T-helper 1 cell treated with Interleukin-12 subunit alpha and Interleukin-12 subunit beta and Interleukin-4 antibody, amounts not matched to agents 30 μg/mL and 1 μg/mL, for 36 hours (primary cell): ENCODE measurements around the gene AFF3.

Source experiments
- H3K27ac Mint-ChIP-seq: one replicate; pipeline ENCODE4 v1.8.0; 2021; ENCODE audit warnings: mild to moderate bottlenecking, mixed read lengths
- H3K27me3 Mint-ChIP-seq: one replicate; pipeline ENCODE4 v1.8.0; 2021; ENCODE audit warnings: low read depth, mixed read lengths
- H3K36me3 Mint-ChIP-seq: one replicate; pipeline ENCODE4 v1.8.0; 2021; ENCODE audit warnings: low read depth, mixed read lengths
- H3K4me1 Mint-ChIP-seq: one replicate; pipeline ENCODE4 v1.8.0; 2021; ENCODE audit warnings: low read depth, mixed read lengths
- H3K4me3 Mint-ChIP-seq: one replicate; pipeline ENCODE4 v1.8.0; 2021; ENCODE audit warnings: mild to moderate bottlenecking, moderate library complexity, mixed read lengths
- H3K9me3 Mint-ChIP-seq: one replicate; pipeline ENCODE4 v1.8.0; 2021; ENCODE audit warnings: mixed read lengths

AFF3 gene

DNA sequence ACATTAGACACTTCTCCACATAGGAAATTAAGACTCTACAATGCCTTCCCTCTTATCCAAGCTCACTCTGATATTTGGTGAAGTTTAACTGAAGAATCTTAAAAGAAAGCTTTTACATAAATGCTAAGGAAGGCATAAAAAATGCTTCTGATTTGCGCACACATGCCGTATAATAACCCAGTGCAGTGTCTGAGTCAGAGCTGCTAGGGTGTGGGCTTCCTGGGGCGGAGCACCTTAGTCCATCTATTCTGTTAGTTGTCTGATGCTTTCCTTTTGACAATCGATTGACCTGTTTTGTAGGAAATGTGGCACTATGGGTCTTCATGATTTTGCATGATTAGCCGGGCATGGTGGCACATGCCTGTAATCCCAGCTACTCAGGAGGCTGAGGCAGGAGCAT is 231.5 kb downstream of the AFF3 start:
- Mint-ChIP-seq H3K9me3 (no peaks in the 10 kb centered on the region), H3K4me1 (no peaks in the 10 kb centered on the region), H3K27me3 (no peaks in the 10 kb centered on the region), H3K4me3 (no peak overlapping the region), H3K36me3 (no peaks in the 10 kb centered on the region), H3K27ac (no peak overlapping the region)

DNA sequence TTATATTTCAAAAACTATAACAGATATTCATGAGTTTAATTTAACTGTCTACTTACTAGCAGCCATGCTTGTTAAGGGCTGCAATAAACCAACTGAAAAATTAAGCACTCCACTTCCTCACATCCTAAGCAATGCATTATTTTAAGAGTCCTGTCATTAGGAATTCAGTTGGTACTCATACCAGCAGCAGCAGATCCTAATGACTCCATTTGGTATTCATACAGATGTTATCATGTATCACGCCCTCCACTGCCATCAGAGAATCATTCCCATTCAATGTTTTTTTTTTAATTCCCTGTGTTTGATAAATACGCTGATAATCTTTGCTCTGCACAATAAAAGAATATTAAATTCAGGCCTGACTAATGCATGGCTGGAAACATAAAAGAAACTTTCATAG is 236.8 kb downstream of the AFF3 start:
- Mint-ChIP-seq H3K27ac (no peak overlapping the region), H3K4me3 (no peak overlapping the region), H3K9me3 (no peaks in the 10 kb centered on the region), H3K4me1 (no peaks in the 10 kb centered on the region), H3K27me3 (no peaks in the 10 kb centered on the region), H3K36me3 (no peaks in the 10 kb centered on the region)

DNA sequence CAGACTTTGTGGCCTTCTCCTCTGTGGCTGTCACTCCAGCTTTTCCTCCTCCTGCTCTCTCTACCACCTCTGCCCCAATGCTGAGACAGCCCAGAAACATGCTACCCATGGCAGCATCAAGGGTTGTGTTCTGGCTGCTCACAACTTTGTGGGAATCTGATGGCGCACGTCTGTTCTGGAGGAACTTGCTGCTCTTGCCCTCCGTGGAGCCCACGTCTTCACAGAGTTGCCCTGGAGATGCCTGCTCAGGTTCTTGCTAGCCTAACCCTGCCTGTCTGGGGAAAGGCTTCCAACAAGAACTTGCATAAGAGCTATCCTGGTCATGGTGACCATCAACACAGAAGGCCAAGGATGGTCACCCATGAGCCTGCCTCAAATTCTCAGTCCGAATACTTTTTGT is 237.4 kb downstream of the AFF3 start:
- Mint-ChIP-seq H3K9me3 (no peaks in the 10 kb centered on the region), H3K36me3 (no peaks in the 10 kb centered on the region), H3K4me3 (no peak overlapping the region), H3K4me1 (no peaks in the 10 kb centered on the region), H3K27me3 (no peaks in the 10 kb centered on the region), H3K27ac (no peak overlapping the region)

DNA sequence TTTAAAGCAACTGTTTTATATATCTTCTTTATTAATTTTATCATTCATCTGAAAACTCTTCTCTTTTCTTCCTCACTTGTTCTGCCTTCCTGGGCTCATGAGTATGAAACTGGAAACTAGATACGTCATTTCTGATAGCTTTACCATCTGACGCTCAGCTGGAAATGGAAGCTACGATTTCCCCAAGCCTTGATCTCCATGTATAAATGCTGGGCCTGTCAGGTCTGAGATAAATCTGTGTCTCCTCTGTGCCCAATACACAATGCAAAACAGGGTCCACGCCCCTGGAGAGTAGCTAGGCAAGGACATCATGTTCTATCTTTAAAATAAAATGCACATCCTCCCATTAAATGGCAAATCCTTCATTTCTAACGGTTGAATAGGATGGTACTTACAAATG is 238.4 kb downstream of the AFF3 start:
- H3K36me3 Mint-ChIP-seq, result no peaks in the 10 kb centered on the region
- no peaks in the 10 kb centered on the region for H3K27me3 Mint-ChIP-seq
- H3K9me3 Mint-ChIP-seq, result no peaks in the 10 kb centered on the region
- no peak overlapping the region for H3K27ac Mint-ChIP-seq
- no peak overlapping the region for H3K4me3 Mint-ChIP-seq
- no peaks in the 10 kb centered on the region for H3K4me1 Mint-ChIP-seq

DNA sequence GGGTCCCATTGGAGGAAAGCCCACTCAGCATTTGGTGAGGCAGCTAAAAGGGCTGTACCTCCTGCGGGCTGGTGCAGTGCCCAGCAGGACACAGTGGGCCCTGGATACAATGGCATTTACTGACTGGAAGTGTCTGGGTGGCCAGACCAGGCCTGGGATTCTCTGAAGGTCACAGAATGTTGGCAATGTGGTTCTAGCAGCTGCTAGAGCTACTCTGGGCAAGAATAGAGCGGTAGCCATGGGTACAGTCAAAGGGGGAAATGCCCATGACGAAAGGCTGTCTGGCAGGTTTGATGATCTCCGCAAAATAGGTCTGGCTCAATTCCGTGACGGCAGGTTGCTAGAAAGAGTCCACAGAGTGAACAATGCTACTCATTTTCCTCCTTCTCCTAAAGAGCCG is 241.8 kb downstream of the AFF3 start:
- H3K4me1 Mint-ChIP-seq, result no peaks in the 10 kb centered on the region
- no peaks in the 10 kb centered on the region for H3K36me3 Mint-ChIP-seq
- no peak overlapping the region for H3K27ac Mint-ChIP-seq
- H3K27me3 Mint-ChIP-seq, result no peaks in the 10 kb centered on the region
- no peaks in the 10 kb centered on the region for H3K9me3 Mint-ChIP-seq
- no peak overlapping the region for H3K4me3 Mint-ChIP-seq

DNA sequence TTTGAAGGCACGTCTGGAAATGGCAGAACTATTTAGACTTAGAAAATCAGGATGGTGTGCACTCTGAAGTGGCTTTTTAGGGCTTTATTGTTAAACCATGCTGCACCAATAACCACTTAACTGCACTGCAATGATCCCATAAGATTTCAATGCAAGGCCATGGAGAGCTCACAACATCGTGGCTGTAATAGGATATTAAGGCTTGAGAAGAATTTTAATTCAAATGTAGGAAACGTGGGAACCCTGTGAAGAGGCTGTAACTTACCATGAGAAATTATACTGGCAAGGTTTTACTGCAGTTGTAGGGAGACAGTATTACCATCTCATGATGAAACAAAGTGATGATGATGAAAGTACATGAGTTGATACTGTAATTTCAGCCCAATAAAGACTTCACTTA is 242.5 kb downstream of the AFF3 start:
- no peak overlapping the region for H3K27ac Mint-ChIP-seq
- no peaks in the 10 kb centered on the region for H3K4me1 Mint-ChIP-seq
- H3K9me3 Mint-ChIP-seq, result no peaks in the 10 kb centered on the region
- no peaks in the 10 kb centered on the region for H3K27me3 Mint-ChIP-seq
- H3K36me3 Mint-ChIP-seq, result no peaks in the 10 kb centered on the region
- no peak overlapping the region for H3K4me3 Mint-ChIP-seq

DNA sequence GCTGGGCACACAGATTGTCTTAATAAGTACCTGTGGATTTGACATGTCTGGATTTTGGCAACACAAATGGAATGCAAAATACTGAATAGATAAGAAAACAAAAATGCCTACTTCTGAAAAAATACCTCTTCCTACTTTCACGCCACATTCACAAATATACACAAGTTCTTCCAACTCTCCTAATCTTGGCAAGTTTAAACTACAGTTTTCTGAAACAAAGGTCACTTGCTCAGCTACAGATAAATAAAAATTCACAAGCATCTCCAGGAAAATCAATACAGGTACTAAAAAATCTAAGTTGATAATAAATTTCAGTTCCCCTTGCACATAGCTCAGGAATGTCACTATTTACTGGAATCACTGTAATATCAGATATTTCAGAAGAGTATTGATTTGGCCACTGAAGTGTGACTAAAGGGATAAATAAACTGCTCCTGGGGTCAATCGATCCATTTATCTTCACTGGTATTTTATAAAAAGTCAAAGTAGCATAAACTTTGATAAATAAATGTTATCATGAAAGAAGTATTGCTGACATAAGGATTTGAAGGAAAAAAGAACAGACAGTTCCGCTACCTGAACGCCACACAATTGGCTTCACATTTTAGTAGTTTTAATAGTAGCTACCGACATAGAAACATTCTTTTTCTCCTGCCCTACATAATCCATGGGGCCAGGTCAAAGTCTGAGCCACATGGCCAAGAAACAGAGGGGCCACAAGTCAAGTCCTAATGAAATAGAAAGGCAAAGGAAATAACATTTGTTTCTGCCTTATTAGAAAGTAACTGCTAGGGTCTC is 243.1 kb downstream of the AFF3 start:
- no peak overlapping the region for H3K27ac Mint-ChIP-seq
- no peaks in the 10 kb centered on the region for H3K9me3 Mint-ChIP-seq
- no peaks in the 10 kb centered on the region for H3K36me3 Mint-ChIP-seq
- H3K4me1 Mint-ChIP-seq, result no peaks in the 10 kb centered on the region
- no peak overlapping the region for H3K4me3 Mint-ChIP-seq
- no peaks in the 10 kb centered on the region for H3K27me3 Mint-ChIP-seq

DNA sequence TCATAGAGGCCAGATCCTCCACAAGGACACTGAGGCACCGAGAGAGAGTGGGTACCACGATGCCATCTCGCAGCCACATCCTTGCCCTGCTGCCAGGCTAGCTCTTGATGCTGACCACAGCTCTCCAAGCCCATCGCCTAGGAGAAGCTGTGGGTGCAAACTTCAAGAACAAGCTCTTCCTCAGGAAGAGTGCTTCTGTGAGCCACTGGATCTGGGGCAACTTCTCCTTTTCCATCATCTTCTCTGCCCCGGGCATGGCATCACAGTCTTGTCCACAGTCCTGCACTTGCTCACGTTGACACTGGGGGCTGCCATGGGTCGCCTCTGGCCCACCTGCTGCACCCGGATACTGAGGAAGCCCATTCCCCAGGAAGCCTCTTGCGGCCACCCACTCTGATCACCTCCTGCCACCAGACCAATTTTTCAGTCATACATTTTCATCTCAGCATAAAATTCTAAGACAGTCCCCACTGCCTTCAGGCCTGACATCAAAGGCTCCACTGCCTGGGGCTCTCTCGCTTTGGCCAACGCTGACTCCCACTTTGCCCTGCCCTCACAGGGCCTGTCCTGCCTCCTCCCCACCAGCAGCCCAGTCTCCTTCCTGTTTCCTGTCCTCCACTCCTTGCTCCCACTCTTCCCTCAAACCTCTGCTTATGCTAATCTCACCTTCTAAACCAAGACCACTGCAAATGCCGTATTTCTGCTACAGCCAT is 243.9 kb downstream of the AFF3 start:
- Mint-ChIP-seq H3K4me1 (no peaks in the 10 kb centered on the region), H3K27me3 (no peaks in the 10 kb centered on the region), H3K36me3 (no peaks in the 10 kb centered on the region), H3K4me3 (no peak overlapping the region), H3K27ac (no peak overlapping the region), H3K9me3 (no peaks in the 10 kb centered on the region)

DNA sequence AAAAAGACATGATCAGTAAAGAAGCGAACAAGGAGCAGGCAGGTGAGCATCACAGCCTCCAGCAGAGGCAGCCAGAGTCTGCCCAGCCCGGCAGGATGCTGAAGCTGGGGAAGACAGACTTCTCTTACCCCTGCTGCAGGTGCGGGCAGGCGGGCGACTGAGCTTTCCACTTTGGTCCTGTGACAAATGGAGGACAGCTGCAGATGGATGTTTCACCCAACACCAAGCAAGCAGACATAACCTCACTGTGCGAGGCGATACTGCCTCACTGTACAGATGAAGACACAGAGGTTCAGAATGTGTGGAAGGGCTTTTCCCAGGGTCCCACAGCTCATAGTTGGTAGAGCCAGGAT is 251.0 kb downstream of the AFF3 start:
- H3K9me3 Mint-ChIP-seq, result no peaks in the 10 kb centered on the region
- H3K4me1 Mint-ChIP-seq, result no peaks in the 10 kb centered on the region
- no peaks in the 10 kb centered on the region for H3K27me3 Mint-ChIP-seq
- H3K36me3 Mint-ChIP-seq, result no peaks in the 10 kb centered on the region
- H3K4me3 Mint-ChIP-seq, result no peak overlapping the region
- no peak overlapping the region for H3K27ac Mint-ChIP-seq

DNA sequence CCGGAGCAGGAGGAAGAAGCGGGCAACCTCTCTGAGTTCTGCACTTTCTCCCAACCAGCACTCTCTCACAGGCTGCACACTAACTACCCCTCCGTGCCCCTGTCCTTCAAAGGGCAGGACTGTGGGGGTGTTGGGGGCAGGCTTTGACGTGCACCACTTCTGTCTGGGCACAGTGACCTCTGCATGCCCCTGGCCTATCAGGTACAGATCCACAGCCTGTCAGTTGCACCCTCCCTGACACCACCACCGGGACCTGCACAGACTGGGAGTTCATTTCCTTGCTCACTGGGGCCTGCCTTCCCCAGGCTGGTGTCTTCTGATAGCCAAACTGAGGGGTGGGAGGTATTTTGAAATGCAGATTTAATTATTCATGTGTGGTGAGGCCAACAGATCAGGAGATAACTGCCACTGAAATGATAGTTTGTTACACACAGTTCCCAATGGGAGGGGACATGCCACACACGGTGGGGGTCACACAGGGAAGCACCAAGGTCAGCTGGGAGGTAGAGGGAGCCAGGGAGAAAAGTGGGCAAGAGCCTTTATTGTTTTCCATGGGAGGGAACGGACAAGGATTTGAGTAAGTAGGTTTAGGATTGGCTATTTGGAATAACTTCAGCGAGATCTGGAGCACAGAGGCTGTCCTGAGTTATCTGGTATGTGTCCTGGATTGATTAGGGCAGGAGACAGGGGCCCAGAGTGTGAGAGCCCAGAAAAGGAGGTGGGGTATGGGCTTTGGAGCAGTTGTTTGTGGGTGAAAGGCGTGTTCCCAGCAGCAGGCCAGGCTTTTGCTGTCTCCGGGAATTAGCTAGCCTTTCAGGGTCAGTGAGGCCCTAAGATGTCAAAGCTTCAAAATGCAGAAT is 251.6 kb downstream of the AFF3 start:
- H3K9me3 Mint-ChIP-seq, result no peaks in the 10 kb centered on the region
- H3K4me3 Mint-ChIP-seq, result no peak overlapping the region
- no peak overlapping the region for H3K27ac Mint-ChIP-seq
- no peaks in the 10 kb centered on the region for H3K27me3 Mint-ChIP-seq
- no peaks in the 10 kb centered on the region for H3K36me3 Mint-ChIP-seq
- H3K4me1 Mint-ChIP-seq, result no peaks in the 10 kb centered on the region

DNA sequence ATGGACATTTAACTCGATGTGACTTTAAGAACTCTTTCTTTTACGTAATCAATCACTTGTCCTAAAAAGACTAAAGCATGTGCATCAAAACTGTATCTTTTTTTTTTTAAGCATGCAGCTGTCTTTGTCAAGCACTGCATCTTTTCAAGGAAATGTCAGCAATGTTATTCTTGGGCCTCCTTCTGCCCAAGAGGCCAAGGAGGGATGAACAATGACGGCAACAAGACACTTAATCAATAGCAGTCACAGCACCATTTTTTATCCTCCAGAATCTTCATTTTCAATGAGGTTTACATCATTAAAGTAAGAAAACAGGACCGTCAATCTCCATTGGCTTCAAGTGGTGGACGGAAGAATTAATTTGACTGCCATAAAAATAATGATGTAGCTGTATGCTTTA is 253.8 kb downstream of the AFF3 start:
- Mint-ChIP-seq H3K36me3 (no peaks in the 10 kb centered on the region), H3K27me3 (no peaks in the 10 kb centered on the region), H3K27ac (no peak overlapping the region), H3K4me1 (no peaks in the 10 kb centered on the region), H3K9me3 (no peaks in the 10 kb centered on the region), H3K4me3 (no peak overlapping the region)

DNA sequence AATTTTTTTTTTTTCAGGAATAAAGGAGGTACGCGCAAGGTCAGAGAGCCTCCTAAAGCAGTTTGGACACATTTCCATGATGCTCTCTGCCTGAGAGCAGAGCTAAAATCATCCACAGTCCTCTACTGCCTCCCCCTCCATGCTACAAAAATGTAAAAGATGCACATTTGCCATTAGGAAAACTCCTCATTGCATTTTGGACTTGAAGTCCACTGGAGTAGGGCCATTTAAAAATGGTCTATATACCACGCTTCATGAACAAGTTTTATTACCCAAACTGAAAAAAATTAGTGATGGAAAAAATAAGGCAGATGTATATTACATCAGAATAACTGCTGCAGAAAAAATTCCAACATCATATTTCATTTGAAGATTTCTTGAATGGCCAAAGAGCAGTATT is 256.0 kb downstream of the AFF3 start:
- Mint-ChIP-seq H3K4me3 (no peak overlapping the region), H3K4me1 (no peaks in the 10 kb centered on the region), H3K27ac (no peak overlapping the region), H3K27me3 (no peaks in the 10 kb centered on the region), H3K36me3 (no peaks in the 10 kb centered on the region), H3K9me3 (no peaks in the 10 kb centered on the region)

DNA sequence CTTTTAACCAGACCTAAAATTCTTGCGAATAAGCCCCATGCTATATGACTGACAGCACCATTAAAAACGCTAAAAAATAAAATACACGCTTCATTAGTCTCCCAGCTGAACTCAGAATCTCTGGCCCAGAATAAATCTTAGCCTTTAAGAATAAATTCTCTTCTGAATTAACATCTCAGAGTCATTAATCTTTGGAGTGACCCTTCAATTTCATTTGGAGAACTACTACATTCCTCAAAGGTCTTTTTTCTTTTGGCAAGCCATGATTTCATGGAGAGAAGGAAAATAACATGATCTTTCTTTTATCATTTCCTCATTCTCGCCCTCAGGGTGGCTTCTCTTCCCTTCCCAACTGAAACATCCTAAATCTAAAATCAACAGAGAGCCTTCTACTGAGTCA is 259.0 kb downstream of the AFF3 start:
- no peaks in the 10 kb centered on the region for H3K4me1 Mint-ChIP-seq
- no peak overlapping the region for H3K27ac Mint-ChIP-seq

DNA sequence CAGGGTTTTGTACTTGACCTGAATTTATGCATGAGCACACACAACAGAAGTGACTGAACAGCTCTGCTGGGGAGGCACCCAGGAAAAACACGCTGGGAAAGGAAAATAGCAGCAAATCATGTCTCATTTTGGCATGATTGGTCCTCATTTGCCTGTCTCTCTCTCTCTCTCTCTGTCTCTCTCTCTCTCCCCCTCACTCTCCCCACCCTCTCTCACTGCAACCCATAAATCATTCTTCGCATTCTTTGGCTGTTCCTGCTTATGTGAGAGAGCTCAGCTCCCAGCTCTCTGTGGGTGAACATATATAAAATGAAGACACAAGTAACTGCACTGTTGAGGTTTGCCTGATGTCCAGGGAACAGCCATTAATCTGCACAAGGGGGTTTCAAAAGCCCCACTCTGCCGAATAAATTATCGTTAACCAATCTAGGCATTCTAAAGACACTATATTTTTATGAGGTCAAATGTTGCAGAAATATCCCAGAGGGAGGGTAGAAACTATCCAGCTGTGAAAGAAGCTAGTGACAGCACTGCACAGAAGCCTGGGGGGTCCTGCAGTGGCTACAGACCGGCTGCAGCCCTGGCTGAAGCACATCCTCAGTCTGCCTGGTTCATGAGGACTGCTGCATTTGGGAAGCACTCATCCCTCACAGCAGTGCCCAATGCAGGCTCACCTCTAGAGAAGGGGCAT is 260.3 kb downstream of the AFF3 start:
- H3K27ac Mint-ChIP-seq, result no peak overlapping the region
- no peaks in the 10 kb centered on the region for H3K36me3 Mint-ChIP-seq
- no peaks in the 10 kb centered on the region for H3K27me3 Mint-ChIP-seq
- no peak overlapping the region for H3K4me3 Mint-ChIP-seq
- no peaks in the 10 kb centered on the region for H3K4me1 Mint-ChIP-seq
- H3K9me3 Mint-ChIP-seq, result no peaks in the 10 kb centered on the region

More for the DNA sequence above, 259.0 kb downstream of the AFF3 start:
- Mint-ChIP-seq H3K9me3 (no peaks in the 10 kb centered on the region), H3K4me3 (no peak overlapping the region), H3K27me3 (no peaks in the 10 kb centered on the region), H3K36me3 (no peaks in the 10 kb centered on the region)
